ENCODE measurements around the gene TNRC6B.
"Not testable (repeated sequence)": the region's sequence is repeated elsewhere in the genome, so short reads cannot be mapped to it uniquely, and the experiment has no call there.

Gene TNRC6B

DNA sequence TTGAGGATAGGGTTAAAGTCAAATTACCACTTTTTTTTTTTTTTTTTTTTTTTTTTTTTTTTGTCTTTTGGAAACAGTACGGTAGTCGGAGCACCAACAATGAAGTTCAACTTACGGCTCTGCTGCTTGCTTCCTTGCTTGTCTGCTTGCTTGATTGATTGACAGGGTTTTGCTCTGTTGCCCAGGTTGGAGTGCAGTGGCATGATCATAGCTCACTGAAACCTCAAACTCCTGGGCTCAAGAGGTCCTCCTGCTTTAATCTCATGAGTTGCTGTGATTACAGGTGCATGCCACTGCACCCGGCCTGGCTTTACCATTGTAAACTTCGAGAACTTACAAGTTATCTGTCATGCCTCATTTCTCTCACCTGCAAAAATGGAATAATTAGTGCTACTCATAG lies 198.4 kb downstream of the TNRC6B start:
- no peak for DNase-seq

- DNase-seq, result no peak
Observed at GRCh38 chr22:40377931-40378330, 200.2 kb downstream of the TNRC6B start.

- DNase-seq, result not testable (repeated sequence)
Observed at GRCh38 chr22:40378448-40378847, 200.7 kb downstream of the TNRC6B start.

GRCh38 chr22:40381461-40381860 lies 203.7 kb downstream of the TNRC6B start:
- no peak for DNase-seq

GRCh38 chr22:40383905-40384304 lies 206.2 kb downstream of the TNRC6B start:
- DNase-seq, result no peak

DNA sequence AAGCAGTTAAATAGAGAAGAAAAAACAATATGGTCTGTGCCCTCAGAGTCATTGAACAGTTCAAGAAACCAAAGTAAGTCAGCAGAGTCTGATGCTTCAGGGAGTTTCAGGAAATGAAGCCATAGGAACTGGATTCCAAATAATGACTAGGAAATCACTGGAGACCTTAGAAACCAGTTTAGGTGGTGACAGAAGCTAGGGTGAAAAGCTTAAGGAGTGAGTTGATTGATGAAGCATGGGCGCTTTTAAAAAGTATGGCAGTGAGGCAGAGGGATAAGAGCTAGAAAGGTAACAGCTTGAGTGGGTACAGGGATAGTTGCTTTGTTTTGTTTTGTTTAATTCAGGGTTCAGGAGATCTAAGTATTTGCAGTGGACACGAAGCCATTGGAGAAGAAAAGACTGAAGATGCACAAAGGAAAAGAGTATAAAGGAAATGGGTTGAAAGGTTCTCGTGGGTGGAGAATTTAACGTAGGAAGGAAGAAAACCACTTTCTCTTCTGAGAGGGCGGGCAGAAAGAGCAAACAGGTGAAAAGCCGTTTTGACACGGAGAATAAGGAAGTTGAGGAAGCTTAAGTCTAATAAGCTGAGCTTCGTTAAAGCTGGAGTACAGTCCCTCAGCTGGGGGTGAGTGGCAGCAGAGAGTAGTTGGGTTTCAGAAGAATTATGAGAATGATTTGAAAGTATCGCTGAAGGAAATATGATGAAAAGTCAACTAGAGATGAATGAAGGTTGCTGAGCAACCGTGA lies 207.5 kb downstream of the TNRC6B start:
- no peak for DNase-seq

Data from NCI-H187 treated with DMSO at 0.1 percent for 48 hours (cell line).